Hindlimb muscle (tissue), 1 donor: ENCODE results near the gene UBE2C. TPM values are rescaled to one million over a fixed set of nuclear protein-coding genes. Genes with fewer than 3 reads are reported as not detected.
A peak's percentile ranks its signal among the peaks of the same experiment; 100 is the strongest.
"Not testable (repeated sequence)": the region's sequence is repeated elsewhere in the genome, so short reads cannot be mapped to it uniquely, and the experiment has no call there.

ENCODE experiments used
- DNase-seq: peaks from one replicate; pipeline ENCODE4 v3.0.0-alpha.2; 2013
- polyA plus RNA-seq: library from polyadenylated mRNA; unstranded; fragments of 120-200 nt; gene quantifications from one replicate; pipeline ENCODE4 v1.2.1, GENCODE V29; 2013; ENCODE audit not compliant: insufficient read length

UBE2C gene
- 26.2 TPM for polyA plus RNA-seq

DNA sequence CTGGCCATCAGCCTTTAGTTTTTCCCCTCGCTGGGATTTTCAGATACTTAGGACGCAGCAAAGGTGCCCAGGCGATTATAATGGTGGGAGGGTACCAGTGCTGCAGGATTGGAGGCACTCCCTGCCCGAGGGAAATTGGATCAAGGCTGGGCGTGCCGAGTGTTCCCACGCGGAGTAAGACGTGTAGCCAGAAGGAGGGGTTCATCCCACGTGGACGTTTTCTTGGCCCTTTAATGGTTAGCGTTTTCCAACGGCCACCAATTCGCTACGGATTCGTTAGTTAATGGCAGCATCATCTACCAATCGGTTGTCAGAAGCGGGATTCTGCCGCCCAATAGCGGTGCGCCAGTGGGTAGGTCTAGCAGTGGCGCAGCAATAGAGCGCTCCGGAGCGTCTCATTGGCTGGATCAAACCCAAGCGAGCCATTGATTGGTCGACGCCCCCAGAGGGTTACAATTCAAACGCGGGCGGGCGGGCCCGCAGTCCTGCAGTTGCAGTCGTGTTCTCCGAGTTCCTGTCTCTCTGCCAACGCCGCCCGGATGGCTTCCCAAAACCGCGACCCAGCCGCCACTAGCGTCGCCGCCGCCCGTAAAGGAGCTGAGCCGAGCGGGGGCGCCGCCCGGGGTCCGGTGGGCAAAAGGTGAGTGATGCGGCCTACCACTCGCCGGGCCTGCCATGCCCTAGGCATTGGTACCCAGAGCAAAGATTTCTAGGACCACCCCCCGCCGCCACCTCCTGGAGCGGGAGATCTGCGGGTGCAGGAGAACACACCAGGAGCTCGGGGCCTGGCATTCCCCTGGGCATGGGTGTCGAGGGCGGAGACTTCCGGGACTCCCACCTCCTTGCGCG lies at the start of gene UBE2C:
Gene UBE2C, plus strand, starts transcription at position 488 of the 849 bp plus-strand sequence. Its CDS starts 52 bp downstream, at position 540.
- DNase-seq: peak; percentile 98

DNA sequence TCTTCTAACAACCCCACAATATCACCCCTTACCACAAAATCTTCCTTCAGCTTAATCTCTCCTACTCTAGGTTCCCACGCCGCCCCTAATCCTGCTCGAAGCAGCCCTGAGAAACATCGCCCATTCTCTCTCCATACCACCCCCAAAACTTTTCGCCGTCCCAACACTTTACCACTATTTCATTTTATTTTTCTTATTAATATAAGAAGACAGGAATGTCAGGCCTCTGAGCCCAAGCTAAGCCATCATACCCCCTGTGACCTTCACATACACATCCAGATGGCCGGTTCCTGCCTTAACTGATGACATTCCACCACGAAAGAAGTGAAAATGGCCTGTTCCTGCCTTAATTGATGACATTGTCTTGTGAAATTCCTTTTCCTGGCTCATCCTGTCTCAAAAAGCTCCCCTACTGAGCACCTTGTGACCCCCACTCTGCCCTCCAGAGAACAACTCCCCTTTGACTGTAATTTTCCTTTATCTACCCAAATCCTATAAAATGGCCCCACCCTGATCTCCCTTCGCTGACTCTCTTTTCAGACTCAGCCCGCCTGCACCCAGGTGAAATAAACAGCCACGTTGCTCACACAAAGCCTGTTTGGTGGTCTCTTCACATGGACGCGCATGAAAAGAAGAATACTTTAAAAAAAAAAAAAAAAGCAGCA lies 47.7 kb upstream of the UBE2C start:
- not testable (repeated sequence) for DNase-seq

DNA sequence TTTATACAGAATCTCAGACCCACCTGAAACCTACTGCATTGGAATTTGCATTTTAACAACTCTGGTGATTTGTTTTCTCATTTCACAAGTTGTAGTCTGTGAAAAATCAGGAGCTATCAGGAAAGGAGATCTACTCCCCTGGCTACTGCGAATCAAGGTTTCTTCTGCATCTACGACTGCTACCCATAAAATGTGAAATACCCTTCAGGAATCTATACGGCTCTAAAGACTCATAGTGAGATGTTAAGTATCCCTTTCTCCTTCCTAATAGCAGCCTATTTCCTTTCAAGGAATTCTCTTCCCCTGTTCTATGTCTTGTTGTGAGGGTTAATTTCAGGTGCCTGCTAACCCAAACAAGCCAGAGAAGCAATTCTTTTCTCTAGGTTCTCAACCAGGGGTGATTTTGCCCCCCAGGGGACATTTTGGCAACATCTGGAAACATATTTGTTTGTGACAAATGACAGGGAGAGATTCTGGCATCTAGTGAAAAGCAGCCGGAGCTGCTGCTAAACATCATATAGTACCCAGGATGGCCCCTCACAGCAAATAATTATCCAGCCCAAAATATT lies 47.1 kb upstream of the UBE2C start:
- DNase-seq: no peak

DNA sequence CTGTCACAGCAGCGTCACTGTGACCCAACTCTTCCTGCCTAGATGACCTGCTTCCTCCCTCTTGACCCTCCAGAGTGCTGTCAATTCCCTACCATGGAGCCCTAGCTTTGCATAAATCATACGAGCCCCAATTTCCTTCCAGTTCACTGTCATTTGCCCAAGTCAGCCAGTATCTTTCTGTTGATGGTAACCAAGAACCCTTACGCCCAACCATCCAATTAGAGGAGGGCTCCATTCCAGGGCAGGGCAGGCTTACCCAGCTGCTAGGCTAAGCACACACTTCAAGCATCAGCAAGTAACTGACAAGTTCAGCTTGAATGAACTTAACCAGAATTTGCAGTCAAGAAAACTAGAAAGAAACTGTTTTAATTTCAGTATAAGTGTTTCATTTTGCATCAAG lies 46.5 kb upstream of the UBE2C start:
- no peak for DNase-seq

DNA sequence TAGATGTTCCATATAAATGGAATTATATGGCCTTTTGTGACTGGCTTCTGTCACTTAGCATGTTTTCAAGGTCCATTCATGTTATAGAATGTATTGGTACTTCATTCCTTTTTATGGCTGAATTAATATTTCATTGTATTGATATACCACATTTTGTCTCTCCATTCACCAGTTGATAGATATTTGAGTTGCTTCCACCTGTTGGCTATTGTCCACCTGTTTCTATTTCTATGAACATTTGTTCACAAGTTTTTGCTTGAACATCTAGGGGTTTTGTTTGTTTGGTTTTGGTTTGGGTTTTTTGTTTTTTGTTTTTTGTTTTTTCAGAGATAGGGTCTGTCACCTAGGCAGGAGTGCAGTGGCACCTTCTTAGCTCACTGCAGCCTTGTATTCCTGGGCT lies 44.0 kb upstream of the UBE2C start:
- DNase-seq: no peak

DNA sequence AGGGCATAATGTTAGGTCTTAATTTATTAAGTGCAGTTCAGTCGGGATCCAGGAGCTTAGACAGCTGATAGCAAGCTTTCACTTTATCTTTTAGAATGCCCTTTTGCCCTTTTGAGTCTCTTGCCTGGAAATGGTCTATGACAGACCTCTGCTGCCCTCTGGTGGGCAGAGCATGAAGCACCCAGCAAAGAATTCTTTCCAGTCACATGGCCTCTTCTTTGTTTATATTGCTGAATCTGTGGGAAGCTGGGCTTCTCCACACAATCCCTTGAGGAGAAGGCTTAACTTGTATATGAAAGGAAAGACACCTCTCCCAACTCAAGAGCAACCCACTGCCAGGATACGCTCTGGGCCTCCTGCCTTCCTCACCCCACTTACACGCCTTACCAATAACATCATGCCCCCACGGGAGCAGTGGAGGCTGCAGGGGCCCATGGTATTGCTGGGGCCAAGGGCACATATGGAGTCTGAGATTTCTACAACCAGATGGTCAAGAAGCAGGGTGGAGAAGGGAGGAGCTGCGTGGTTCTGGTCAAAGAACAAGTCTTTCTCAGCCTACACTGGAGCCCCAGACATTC lies 41.2 kb upstream of the UBE2C start:
- DNase-seq: peak; percentile 83

DNA sequence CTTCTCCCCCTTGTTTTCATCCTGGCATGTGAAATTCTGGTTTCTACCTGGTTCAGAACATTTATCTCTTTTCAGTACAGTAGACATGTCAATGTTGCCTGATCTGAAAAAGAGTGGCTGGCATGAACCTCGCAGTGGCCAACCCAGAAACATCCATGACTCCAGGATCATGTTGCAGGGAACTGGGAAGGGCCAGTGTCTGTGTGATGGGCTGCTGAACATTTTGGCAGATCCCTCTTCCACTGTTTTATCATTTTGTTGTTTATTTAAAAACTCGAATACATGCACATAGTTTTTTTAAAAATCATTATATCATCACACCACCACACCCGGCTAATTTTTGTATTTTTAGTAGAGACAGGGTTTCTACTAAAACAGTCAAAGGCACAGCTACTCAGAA lies 39.8 kb upstream of the UBE2C start:
- no peak for DNase-seq

DNA sequence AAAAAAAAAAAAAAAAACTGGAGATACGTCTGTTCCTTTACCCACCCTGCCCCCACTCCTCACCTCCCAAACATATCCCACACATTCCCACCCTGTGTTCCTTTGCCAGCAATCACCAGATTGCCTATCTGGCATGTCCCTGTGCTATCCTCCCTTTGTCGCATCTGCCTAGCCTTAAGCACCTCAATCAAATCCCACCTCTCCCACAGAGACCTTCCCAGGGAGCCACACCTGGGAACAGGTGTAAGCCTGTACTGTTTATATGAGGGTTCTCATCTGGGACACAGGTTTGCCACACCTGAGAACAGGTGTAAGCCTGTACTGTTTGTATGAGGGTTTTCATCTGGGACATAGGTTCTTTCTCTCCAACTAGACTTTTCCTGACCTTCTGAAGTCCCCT lies 37.5 kb upstream of the UBE2C start:
- no peak for DNase-seq

DNA sequence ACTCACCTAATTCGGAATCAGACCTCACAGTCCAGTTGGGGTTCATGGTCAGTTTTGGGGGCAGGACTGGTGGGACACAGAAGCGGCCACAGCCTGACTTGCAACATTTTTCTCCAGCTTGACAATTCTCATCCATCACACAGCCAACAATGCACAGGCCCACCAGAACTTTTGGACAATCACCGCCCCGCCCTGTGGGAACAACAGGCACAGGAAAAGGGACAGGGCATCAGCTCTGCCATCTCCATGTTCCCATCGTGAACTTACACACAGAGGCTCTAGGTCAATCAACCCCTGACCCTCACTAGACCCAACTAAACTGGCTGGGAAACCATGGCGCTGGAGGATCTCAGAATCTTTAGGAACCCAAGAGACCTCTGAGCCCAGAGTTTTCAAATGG lies 37.0 kb upstream of the UBE2C start:
- no peak for DNase-seq

DNA sequence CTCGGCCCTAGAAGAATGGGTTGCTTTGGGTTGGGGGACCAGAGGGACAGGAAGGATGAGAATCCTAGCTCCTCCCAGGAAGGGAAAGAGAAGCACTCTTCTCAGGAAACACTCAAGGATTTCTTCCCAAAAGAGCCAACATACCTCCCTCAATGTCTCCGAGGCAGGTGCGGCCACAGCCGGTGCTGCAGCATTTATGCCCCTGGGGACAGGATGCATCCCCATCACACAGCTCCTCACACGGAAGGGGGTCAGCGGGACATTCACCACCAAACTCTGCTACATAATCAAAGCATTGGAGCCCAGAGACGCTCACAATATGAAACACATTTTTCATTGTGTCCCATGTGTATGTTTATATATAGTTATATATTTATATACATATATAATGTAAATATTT lies 35.5 kb upstream of the UBE2C start:
- no peak for DNase-seq

DNA sequence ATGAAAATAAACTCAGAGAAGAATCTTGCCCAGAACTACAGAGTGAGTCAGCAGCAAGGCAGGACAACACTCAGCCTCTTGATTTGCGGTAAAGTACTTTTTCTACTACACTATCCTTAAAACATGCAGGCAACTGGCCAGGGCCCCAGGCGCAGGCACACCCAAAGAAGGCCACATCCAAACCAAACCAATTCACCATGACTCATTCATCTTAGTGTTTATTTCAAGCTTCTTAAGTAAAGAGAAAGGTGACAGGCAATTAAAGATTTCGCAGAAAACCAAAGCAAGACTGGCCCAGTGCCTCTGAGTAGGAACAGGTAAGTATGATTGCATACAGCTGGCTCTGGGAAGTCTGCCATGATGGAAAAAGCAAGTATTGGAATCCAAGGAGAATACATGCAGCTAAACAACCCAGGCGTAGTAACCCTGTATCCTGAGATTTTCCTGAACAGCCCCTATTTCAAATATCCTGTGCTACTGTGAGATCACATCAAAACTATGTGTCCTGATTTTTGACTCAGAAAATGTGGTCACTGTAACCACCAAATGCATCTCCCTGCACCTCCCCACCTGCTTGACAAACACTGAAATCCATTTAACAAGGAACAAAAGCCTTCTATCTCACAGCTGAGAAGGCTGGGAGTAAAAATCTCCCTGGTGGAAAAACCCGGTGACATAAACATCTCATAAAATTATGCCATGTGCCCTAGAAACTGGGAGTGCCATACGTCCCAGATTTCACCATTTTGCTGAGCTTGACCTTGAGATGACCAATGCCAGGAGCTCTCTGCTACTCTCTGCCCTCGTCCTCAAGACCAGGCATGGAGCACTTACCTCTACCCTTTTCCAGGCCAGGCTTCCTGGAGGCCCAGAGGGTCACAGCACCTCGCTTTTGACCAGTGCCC lies 33.2 kb upstream of the UBE2C start:
- DNase-seq: peak; percentile 87

DNA sequence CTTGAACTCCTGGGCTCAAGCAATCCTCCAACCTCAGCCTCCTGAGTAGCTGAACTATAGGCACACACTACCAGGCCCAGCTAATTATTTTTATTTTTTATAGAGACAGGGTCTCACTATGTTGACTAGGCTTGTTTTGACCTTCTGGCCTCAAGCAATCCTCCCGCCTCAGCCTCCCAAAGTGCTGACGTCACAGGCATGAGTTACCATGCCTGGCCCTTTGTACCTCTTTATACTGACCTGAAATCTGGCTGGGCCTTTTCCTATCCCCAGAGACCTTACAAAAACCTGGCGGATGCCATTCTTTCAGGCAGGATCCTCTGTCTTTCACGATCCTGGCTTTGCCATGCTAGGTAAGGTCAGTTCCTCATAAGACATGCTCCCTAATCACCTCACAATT lies 32.3 kb upstream of the UBE2C start:
- no peak for DNase-seq

DNA sequence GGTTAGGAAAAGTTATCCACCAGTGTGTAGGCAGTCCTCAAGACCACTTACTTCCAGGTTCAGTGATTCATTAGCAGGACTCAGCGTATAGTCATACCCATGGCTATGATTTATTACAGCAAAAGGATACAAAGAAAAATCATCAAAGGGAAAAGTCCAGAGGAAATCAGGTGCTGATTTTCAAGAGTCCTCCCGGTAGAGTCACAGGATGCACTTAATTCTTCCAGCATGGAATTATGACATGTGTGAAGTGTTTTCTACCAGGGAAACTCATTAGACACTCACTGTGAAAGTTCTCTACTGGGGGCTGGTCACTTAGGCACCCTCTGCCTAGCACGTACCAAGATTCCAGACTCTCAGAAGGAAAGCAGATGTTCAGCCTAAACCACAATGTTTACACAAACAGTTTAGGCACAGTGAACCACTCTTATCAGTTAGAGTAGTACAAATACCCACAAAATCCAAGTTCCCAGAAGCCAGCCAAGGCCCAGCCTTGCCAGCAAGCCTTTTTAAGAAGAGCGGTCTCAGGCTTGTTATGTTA lies 31.0 kb upstream of the UBE2C start:
- DNase-seq: no peak

DNA sequence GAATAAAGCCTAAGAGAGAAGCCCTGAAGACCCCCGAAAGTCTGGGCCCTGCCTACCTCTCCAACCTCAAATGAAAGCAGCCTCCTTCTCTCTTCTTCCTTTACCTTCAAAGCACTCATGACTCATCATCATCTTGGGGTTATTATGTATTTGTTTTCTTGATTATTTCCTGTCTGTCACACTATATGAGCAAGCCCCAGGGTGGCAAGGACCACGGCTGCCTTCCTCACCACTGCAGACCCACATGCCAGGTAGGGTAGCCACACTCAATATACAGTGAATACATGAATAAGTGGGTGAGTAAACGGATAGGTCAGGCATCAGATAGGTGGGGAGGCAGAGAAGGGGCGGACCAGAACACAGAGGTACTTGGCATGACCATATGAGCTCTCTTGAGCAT lies 29.6 kb upstream of the UBE2C start:
- no peak for DNase-seq

DNA sequence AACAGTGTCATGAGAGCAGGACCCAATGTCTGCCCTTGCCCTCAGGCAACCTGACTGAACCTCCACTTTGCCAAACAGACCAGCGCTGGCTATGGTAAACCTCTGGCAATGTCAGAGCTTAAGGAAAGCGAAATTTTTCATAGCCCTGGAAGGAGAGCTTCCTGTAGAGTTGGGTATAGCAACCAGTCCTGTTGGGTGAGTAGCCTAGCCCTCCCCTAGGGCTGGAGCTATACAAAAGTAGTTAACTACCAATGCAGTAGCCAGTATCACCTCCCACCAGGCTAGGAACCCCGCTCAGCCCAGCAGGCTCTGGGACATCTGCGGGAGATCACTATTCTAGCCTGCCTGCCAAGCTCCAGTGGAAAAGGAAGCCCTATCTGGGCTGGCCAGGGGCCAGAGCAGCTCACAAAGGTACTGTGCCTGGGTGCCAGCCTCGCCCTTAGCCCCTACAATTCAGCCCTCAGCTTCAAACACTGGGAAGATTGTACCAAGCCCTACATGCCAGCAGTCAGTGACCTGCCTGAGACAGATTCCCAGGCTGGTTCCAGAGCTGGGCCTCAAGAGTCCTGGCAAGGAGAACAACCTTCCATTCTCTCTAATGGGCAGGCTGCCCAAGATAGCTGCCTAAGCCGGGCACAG lies 28.7 kb upstream of the UBE2C start:
- no peak for DNase-seq

DNA sequence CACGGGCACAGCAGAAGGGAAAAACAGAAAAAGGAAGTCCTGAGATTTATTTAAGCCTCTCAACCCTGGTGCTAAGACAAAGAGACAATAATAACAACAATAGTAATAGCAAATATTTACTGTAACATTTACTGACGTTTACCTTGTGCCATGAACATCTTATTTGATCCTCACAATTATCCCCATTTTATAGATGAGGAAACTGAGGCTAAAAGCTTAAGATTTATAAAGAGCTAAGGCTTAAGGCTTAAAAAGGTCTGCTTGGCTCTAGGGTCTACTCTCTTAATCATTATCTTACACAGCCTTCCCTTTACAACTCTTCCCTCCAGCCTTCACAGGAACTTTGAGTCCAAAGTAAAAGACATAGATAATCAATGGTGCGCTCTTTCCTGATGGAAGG lies 24.1 kb upstream of the UBE2C start:
- DNase-seq: no peak

DNA sequence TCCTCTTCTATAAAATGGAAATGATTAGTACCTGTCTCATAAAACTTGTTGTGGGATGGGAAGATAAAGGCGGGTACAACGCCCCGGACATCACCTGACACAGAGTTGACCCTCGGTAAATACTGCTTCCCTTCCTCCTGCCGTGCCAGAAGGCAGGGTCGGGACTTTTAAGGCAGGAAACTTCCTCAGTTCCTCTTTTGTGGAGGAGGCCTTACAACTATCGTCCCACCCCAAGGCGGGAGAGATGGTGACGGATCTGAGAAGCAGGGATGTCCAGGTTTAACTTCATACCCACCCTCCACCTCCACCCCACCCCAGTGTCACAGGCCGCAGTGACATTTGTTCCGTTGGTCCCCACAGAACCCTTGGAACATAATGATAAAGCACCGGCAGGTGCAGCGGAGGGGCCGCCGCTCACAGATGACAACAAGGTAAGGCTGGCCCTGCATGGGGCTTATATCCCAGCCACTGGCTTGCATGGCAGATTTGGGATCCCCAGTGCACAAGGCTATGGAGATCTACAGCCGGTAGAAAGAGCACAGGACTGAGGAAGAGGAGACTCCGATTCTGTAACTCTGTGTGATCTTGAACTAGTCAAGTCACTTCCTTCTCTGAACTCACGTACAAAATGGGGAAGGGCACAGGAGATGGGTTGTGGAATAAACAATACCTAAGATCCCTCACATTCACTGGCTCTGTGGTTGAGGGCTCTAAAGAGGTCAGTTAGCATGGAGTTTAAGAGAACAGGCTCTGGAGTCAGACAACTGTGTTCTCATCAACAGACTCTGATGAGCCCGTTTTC lies 19.9 kb upstream of the UBE2C start:
- no peak for DNase-seq

DNA sequence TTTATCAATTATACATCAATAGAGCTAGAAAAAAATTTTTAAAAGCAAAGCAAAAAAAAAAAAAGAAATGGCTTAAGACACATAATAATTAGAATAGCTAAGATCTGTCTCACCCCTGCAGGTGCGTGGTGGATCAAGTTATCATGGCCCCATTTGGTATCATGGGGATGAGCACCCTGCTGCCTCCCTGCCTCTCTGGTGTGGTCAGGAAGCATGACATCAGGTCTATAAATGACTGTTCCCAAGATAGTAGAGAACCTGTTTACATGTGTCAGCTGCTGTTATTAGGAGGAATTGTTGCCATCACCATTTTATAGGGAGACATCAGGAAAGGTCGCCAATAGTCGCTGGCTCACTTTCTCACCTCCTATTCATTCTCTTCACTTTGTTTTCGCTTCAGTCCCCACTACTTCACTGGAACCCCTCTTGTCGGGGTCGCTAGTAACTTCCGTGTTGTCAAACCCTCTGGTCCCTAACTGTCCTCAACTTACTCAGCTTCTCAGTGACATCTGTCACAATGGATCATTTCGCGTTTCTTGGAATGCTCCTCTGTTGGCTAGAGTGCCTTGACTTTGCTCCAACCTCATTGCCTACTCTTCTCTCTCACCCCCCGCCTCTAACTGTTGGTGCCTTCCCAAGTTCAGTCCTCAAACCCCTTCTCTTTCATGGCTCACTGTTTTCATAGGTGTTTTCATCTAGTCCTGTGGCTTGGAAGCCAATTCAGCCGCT lies 15.9 kb upstream of the UBE2C start:
- DNase-seq: no peak

DNA sequence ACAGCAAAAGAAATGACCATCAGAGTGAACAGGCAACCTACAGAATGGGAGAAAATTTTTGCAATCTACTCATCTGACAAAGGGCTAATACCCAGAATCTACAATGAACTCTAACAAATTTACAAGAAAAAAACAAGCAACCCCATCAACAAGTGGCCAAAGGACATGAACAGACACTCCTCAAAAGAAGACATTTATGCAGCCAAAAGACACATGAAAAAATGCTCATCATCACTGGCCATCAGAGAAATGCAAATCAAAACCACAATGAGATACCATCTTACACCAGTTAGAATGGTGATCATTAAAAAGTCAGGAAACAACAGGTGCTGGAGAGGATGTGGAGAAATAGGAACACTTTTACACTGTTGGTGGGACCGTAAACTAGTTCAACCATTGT lies 14.9 kb upstream of the UBE2C start:
- not testable (repeated sequence) for DNase-seq

DNA sequence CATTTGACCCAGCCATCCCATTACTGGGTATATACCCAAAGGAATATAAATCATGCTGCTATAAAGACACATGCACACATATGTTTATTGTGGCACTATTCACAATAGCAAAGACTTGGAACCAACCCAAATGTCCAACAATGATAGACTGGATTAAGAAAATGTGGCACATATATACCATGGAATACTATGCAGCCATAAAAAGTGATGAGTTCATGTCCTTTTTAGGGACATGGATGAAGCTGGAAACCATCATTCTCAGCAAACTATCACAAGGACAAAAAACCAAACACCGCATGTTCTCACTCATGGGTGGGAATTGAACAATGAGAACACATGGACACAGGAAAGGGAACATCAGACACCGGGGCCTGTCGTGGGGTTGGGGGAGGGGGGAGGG lies 14.5 kb upstream of the UBE2C start:
- DNase-seq: not testable (repeated sequence)
